ENCODE data around the gene KANSL2. TPM values are rescaled to one million over a fixed set of nuclear protein-coding genes. Genes with fewer than 3 reads are reported as not detected.

The KANSL2 gene
- total RNA-seq, 1 experiment from 2014 or later: 56.6 TPM

GRCh38 chr12:48681399-48681709 is 684 bp downstream of the KANSL2 start:
- peak overlapping the region; percentile 97 to 99 for H3K4me3 Mint-ChIP-seq
- no peak for DNase-seq
- Histone ChIP-seq H3K4me1 (ENCODE audit: insufficient read depth, low read length) (peaks cover 6% of the 10 kb centered on the region), H4K5ac (ENCODE audit: insufficient read length, low read depth, low read length) (peak overlapping the region; percentile 88), H3K79me2 (ENCODE audit: insufficient read depth, low read length) (peaks cover 32% of the 10 kb centered on the region), H3K9ac (ENCODE audit: extremely low read depth, insufficient read length, low read length) (peak overlapping the region; percentile 98), H3K23ac (ENCODE audit: insufficient read length, low read depth, low read length) (no peak overlapping the region), H3K56ac (ENCODE audit: insufficient read length, low read depth, low read length) (peak overlapping the region; percentile 60), H4K8ac (replicated peaks; ENCODE audit: insufficient read length, low read depth, low read length) (no peak overlapping the region), H3K4me2 (ENCODE audit: insufficient read depth, insufficient read length, low read length) (peak overlapping the region; percentile 99), H2BK20ac (ENCODE audit: low read depth, low read length, poor library complexity, severe bottlenecking) (no peak overlapping the region), H4K91ac (ENCODE audit: insufficient read length, low read depth, low read length) (peak overlapping the region; percentile 36), H3K18ac (ENCODE audit: insufficient read length, low read depth, low read length) (peak overlapping the region; percentile 96), H4K20me1 (ENCODE audit: control insufficient read depth, insufficient read depth, insufficient read length) (peaks cover 2% of the 10 kb centered on the region), H3K23me2 (ENCODE audit: insufficient read length, low read depth, low read length, poor library complexity, severe bottlenecking) (peaks cover 3% of the 10 kb centered on the region), H2BK12ac (ENCODE audit: insufficient read length, low read depth, low read length) (no peak overlapping the region), H3K79me1 (ENCODE audit: insufficient read depth, low read depth, low read length, poor library complexity, severe bottlenecking) (peaks cover 15% of the 10 kb centered on the region), H2AK5ac (ENCODE audit: insufficient read length, low read length) (no peak overlapping the region), H3K27me3 (ENCODE audit: insufficient read depth, low read length) (no peaks in the 10 kb centered on the region), H2BK120ac (ENCODE audit: low read depth, low read length, poor library complexity, severe bottlenecking) (no peak overlapping the region), H3K4ac (ENCODE audit: low read depth, low read length) (no peak overlapping the region), H3K14ac (ENCODE audit: insufficient read depth, low read length) (peak overlapping the region; percentile 98), H2BK5ac (ENCODE audit: insufficient read length, low read length) (peak overlapping the region; percentile 10), H3K27ac (ENCODE audit: insufficient read length, low read depth, low read length) (no peak overlapping the region), H2AFZ (ENCODE audit: low read length) (no peak overlapping the region), H3T11ph (ENCODE audit: low read length) (no peak overlapping the region), H3K9me3 (ENCODE audit: control insufficient read depth, low read depth, low read length) (no peaks in the 10 kb centered on the region), H2BK15ac (ENCODE audit: low read depth, low read length) (no peak overlapping the region)
- no peaks in the 10 kb centered on the region for H3K9me3 Mint-ChIP-seq
- peaks cover 22 to 28% of the 10 kb centered on the region in 2 experiments for H3K4me1 Mint-ChIP-seq
- H3K36me3 Mint-ChIP-seq (ENCODE audit: insufficient read depth in 1 of 3, low read depth in 3 of 3): peaks cover 35 to 51% (median 47%) of the 10 kb centered on the region in 3 experiments; a peak in 6 of 7 replicates
- TF ChIP-seq CTCF (conservative IDR thresholded peaks at IDR 0.05): no peak
- WGBS (ENCODE audit: extremely low coverage, insufficient read length, low lambda C conversion rate): no CpG with 5 or more reads among the region's 11 CpGs
- H3K27me3 Mint-ChIP-seq (ENCODE audit: low read depth): peaks cover 1% of the 10 kb centered on the region; the same call in 1 of the 2 replicates
- peak overlapping the region; percentile 96 to 99 (median 99) for H3K27ac Mint-ChIP-seq

Data from H9 (cell line).